Measurements from ENCODE around the gene MRPS26.
A peak's percentile ranks its signal among the peaks of the same experiment; 100 is the strongest.
"Not testable (repeated sequence)": the region's sequence is repeated elsewhere in the genome, so short reads cannot be mapped to it uniquely, and the experiment has no call there.

- TF ChIP-seq RAD21 (IDR thresholded peaks at IDR 0.05); REST (IDR thresholded peaks at IDR 0.05); CTCF (IDR thresholded peaks at IDR 0.05; ENCODE audit: low read depth, low read length, missing input control); HNF4A (conservative IDR thresholded peaks at IDR 0.05): not testable (repeated sequence)
- peak in 1 of 2 donors; percentile 24 for TF ChIP-seq RXRA (IDR thresholded peaks at IDR 0.05)
Observed at GRCh38 chr20:3073251-3073643, 27.4 kb downstream of the MRPS26 start.
